ENCODE data around the gene RBMXL3.

- TF ChIP-seq YY1 (IDR thresholded peaks at IDR 0.05) (no peak), CTCF (IDR thresholded peaks at IDR 0.05; ENCODE audit: low read depth, low read length, missing input control) (peak; percentile 31), TAF1 (conservative IDR thresholded peaks at IDR 0.05) (no peak), EGR1 (IDR thresholded peaks at IDR 0.05; ENCODE audit: low read depth in 2 of 2) (no peak), ATF3 (IDR thresholded peaks at IDR 0.05) (no peak), NR2F2 (IDR thresholded peaks at IDR 0.05) (no peak), MAX (IDR thresholded peaks at IDR 0.05) (no peak)
Measured at GRCh38 chrX:115226929-115227328, 37.7 kb downstream of the RBMXL3 start.

Data from liver (tissue), 3 donors.